Measurements from ENCODE around the gene KCNMA1.

Gene KCNMA1

DNA sequence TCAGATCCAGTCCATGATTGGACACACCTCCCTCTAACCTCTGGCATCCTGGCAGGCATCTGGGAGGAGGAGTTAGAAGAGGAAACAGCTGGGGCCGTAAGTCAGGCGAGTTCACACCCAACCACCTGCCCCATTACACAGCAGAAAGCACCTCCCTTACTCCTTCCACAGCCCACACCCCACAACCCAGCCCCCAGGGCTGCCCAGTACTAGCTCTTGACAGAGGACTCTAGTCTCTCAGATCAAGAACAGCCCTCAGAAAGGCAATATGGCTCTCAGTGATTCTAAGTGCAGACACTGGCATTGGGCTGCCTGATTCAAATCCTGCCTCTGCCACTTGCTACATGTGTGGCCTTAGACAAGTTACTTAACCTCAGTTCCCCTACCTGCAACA lies 34.1 kb downstream of the KCNMA1 start:
- TF ChIP-seq MAX (IDR thresholded peaks at IDR 0.05), result 0 out of 2 replicates have a peak, but pooled peaks have one; percentile 22
- no peak for TF ChIP-seq FOXM1 (IDR thresholded peaks at IDR 0.05; ENCODE audit: borderline replicate concordance, low read depth)
- TF ChIP-seq ZBTB7A (IDR thresholded peaks at IDR 0.05; ENCODE audit: low read depth), result no peak

DNA sequence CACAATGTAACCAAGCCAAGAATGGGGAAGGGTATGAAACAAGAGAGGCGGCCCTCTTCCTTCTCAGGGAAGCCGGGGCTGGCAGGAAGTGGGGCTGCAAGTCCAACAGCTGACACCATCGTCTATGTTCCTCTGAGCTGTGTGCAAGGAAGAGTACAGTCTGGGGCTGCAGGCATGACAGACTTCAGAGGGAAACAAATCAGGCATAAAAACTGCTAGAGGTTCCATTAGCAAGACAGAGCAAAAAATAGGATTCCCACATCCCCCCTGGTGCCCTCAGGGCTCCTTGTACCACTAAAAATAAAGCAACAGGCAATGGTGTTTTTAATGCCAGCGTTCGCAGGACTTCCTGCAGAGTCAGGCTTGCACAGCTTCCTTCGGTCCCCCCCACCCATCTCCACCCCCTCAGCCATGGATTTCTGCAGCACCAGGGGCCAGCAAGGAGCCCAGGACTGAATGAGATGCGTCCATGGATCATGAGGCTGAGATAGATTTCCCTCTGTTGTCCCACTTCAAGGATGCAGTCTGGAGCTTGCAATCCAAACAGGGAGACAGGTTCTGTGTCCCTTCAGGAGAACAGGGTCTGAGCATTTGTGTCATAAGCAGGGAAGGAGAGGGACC lies 34.6 kb downstream of the KCNMA1 start:
- TF ChIP-seq MAX (IDR thresholded peaks at IDR 0.05) (no peak), YY1 (IDR thresholded peaks at IDR 0.05; ENCODE audit: low read depth) (no peak), TAF1 (IDR thresholded peaks at IDR 0.05; ENCODE audit: low read depth) (no peak), EGR1 (IDR thresholded peaks at IDR 0.05) (no peak), NFIC (IDR thresholded peaks at IDR 0.05) (no peak), RAD21 (IDR thresholded peaks at IDR 0.05; ENCODE audit: low read depth) (no peak), TCF12 (IDR thresholded peaks at IDR 0.05; ENCODE audit: low read depth) (no peak), USF1 (IDR thresholded peaks at IDR 0.05) (no peak), ZBTB7A (IDR thresholded peaks at IDR 0.05; ENCODE audit: low read depth) (no peak), CREB1 (IDR thresholded peaks at IDR 0.05; ENCODE audit: low read depth) (no peak), CEBPB (IDR thresholded peaks at IDR 0.05) (no peak), TEAD4 (IDR thresholded peaks at IDR 0.05) (no peak), FOXM1 (IDR thresholded peaks at IDR 0.05; ENCODE audit: borderline replicate concordance, low read depth) (no peak), EP300 (IDR thresholded peaks at IDR 0.05; ENCODE audit: borderline replicate concordance) (no peak)
- TF ChIP-seq, protein P1, sequence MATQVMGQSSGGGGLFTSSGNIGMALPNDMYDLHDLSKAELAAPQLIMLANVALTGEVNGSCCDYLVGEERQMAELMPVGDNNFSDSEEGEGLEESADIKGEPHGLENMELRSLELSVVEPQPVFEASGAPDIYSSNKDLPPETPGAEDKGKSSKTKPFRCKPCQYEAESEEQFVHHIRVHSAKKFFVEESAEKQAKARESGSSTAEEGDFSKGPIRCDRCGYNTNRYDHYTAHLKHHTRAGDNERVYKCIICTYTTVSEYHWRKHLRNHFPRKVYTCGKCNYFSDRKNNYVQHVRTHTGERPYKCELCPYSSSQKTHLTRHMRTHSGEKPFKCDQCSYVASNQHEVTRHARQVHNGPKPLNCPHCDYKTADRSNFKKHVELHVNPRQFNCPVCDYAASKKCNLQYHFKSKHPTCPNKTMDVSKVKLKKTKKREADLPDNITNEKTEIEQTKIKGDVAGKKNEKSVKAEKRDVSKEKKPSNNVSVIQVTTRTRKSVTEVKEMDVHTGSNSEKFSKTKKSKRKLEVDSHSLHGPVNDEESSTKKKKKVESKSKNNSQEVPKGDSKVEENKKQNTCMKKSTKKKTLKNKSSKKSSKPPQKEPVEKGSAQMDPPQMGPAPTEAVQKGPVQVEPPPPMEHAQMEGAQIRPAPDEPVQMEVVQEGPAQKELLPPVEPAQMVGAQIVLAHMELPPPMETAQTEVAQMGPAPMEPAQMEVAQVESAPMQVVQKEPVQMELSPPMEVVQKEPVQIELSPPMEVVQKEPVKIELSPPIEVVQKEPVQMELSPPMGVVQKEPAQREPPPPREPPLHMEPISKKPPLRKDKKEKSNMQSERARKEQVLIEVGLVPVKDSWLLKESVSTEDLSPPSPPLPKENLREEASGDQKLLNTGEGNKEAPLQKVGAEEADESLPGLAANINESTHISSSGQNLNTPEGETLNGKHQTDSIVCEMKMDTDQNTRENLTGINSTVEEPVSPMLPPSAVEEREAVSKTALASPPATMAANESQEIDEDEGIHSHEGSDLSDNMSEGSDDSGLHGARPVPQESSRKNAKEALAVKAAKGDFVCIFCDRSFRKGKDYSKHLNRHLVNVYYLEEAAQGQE (IDR thresholded peaks at IDR 0.05; ENCODE audit: low read depth), result no peak

GRCh38 chr10:77602231-77602912 lies 35.2 kb downstream of the KCNMA1 start:
- TF ChIP-seq CEBPB (IDR thresholded peaks at IDR 0.05) (0 out of 2 replicates have a peak, but pooled peaks have one; percentile 5), TEAD4 (IDR thresholded peaks at IDR 0.05) (no peak)
- TF ChIP-seq, protein P1 (IDR thresholded peaks at IDR 0.05; ENCODE audit: low read depth), result no peak

DNA sequence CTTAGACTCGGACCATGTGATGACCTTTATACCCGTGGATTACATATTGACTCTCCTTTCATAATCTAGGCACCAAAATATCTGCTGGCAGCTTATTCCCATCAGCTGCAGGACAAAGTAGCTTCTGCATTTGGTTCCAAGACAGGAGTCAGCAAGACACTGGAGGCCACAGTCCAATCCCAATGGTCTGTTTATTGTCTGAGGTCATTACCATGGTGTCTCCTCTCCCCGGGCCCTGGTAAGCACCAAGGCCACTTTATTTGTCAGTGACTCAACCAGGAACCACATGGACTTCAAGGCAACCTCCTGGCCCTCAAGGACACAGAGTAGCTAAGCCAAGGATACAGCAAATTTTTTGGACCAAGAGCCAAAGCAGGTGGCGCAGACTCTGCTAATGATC lies 36.1 kb downstream of the KCNMA1 start:
- TF ChIP-seq TCF12 (IDR thresholded peaks at IDR 0.05; ENCODE audit: low read depth), result no peak
- TF ChIP-seq TAF1 (IDR thresholded peaks at IDR 0.05; ENCODE audit: low read depth), result no peak
- TF ChIP-seq EGR1 (IDR thresholded peaks at IDR 0.05), result no peak
- no peak for TF ChIP-seq TEAD4 (IDR thresholded peaks at IDR 0.05)
- TF ChIP-seq MAX (IDR thresholded peaks at IDR 0.05), result no peak
- no peak for TF ChIP-seq EP300 (IDR thresholded peaks at IDR 0.05; ENCODE audit: borderline replicate concordance)
- TF ChIP-seq, protein P1 (IDR thresholded peaks at IDR 0.05; ENCODE audit: low read depth), result no peak
- no peak for TF ChIP-seq USF1 (IDR thresholded peaks at IDR 0.05)
- TF ChIP-seq FOXM1 (IDR thresholded peaks at IDR 0.05; ENCODE audit: borderline replicate concordance, low read depth), result no peak
- no peak for TF ChIP-seq NFIC (IDR thresholded peaks at IDR 0.05)
- TF ChIP-seq RAD21 (IDR thresholded peaks at IDR 0.05; ENCODE audit: low read depth), result no peak
- TF ChIP-seq CREB1 (IDR thresholded peaks at IDR 0.05; ENCODE audit: low read depth), result no peak
- TF ChIP-seq ZBTB7A (IDR thresholded peaks at IDR 0.05; ENCODE audit: low read depth), result no peak
- TF ChIP-seq CEBPB (IDR thresholded peaks at IDR 0.05), result no peak
- TF ChIP-seq YY1 (IDR thresholded peaks at IDR 0.05; ENCODE audit: low read depth), result no peak

Data from Ishikawa (cell line).